Breast epithelium (tissue), 4 donors: Measurements from ENCODE around the gene CARHSP1. TPM values are rescaled to one million over a fixed set of nuclear protein-coding genes. Genes with fewer than 3 reads are reported as not detected.
"Not testable (repeated sequence)": the region's sequence is repeated elsewhere in the genome, so short reads cannot be mapped to it uniquely, and the experiment has no call there.

ENCODE experiments used
- DNase-seq, 2 donors: peaks; one replicate each; pipeline ENCODE4 v3.0.0-alpha.2; 2019; ENCODE audit warnings: low spot score in 2 of 2
- H3K27ac ChIP-seq, 2 donors: fragments of 200-600 bp; sonication (generic) in 1 of 2; one replicate each; pipeline ENCODE4 v1.5.1; 2016 to 2019; ENCODE audit warnings: mild to moderate bottlenecking in 1 of 2
- H3K27me3 ChIP-seq, 2 donors: fragments of 200-600 bp; sonication (generic) in 1 of 2; one replicate each; pipeline versions ENCODE4 v1.5.1 to v1.6.0; 2017 to 2019; ENCODE audit warnings: control low read depth in 1 of 2, mild to moderate bottlenecking in 1 of 2
- H3K36me3 ChIP-seq: fragments of 200-600 bp; one replicate; pipeline ENCODE4 v1.5.1; 2019
- H3K4me1 ChIP-seq, 2 donors: fragments of 200-600 bp; sonication (generic); one replicate each; pipeline ENCODE4 v1.5.1; 2016 to 2019; ENCODE audit warnings: control low read depth in 1 of 2
- H3K4me3 ChIP-seq, 3 donors: fragments of 200-600 bp; sonication (generic); 1 replicate in 2 of 3; 2 replicates in 1 of 3; pipeline ENCODE4 v1.5.1; 2016 to 2019; ENCODE audit warnings: mild to moderate bottlenecking in 3 of 3, moderate library complexity in 2 of 3
- H3K9me3 ChIP-seq, 2 donors: fragments of 200-600 bp; sonication (generic) in 1 of 2; one replicate each; pipeline ENCODE4 v1.5.1; 2016 to 2019; ENCODE audit warnings: control low read depth in 1 of 2
- CTCF ChIP-seq, 3 donors: fragments of 450-650 bp; IDR thresholded peaks; one replicate each; pipeline ENCODE4 v1.5.1; 2016 to 2017; ENCODE audit warnings: antibody characterized with exemption in 3 of 3, mild to moderate bottlenecking in 3 of 3, moderate library complexity in 3 of 3
- POLR2A ChIP-seq: fragments of 450-650 bp; IDR thresholded peaks from one replicate; pipeline ENCODE4 v1.6.1; 2016; ENCODE audit warnings: antibody characterized with exemption, mild to moderate bottlenecking, moderate library complexity
- POLR2AphosphoS5 ChIP-seq, 3 donors: sonication (generic); formaldehyde crosslinking; IDR thresholded peaks; one replicate each; pipeline ENCODE4 v1.6.1; 2017; ENCODE audit warnings: antibody characterized with exemption in 3 of 3
- intact Hi-C: fragments of 100-400 bp; cut with DNase I; formaldehyde crosslinking; loops from one replicate; pipeline ENCODE4 v1.15.1; 2023; ENCODE audit warnings: low total_unique reads
- total RNA-seq, 3 donors: library from RNA; depleted of rRNA; stranded (reverse); fragments of >200 nt; gene quantifications; one replicate each; pipeline ENCODE4 v1.1.0, GENCODE V29; 2016

CARHSP1 gene
- total RNA-seq, 3 donors from 2014 or later, result 58.6 to 126 (median 83.9) TPM

GRCh38 chr16:8804313-8804712 is 64.5 kb downstream of the CARHSP1 start:
- Histone ChIP-seq H3K4me1 (no peaks in the 10 kb centered on the region), H3K4me3 (no peak overlapping the region), H3K27ac (no peak overlapping the region), H3K27me3 (no peaks in the 10 kb centered on the region), H3K36me3 (no peaks in the 10 kb centered on the region), H3K9me3 (no peaks in the 10 kb centered on the region)
- intact Hi-C loops, result no loop called here
- TF ChIP-seq CTCF (IDR thresholded peaks at IDR 0.05) (no peak), POLR2AphosphoS5 (IDR thresholded peaks at IDR 0.05) (no peak), POLR2A (no peak)
- no peak for DNase-seq

- intact Hi-C loops, H3K4me3 ChIP-seq: not testable (repeated sequence)
Observed at GRCh38 chr16:8803733-8804132, 65.1 kb downstream of the CARHSP1 start.

More at GRCh38 chr16:8803733-8804132, 65.1 kb downstream of the CARHSP1 start:
- H3K27ac ChIP-seq, DNase-seq, H3K36me3 ChIP-seq, H3K27me3 ChIP-seq, H3K4me1 ChIP-seq, H3K9me3 ChIP-seq: not testable (repeated sequence)

Other genes with a start within 250 kb of the CARHSP1 start
- 10 to 100 TPM; 26.9 to 36.1 (median 27.4) TPM for gene METTL22, start 247.3 kb downstream of the CARHSP1 start, total RNA-seq
- 10 to 100 TPM in 1 of 3 donors, 1 to 10 TPM in 2; 7.5 to 12.6 (median 9.8) TPM for gene ABAT, start 194.4 kb downstream of the CARHSP1 start, total RNA-seq
- gene TMEM186, start 71.4 kb downstream of the CARHSP1 start, total RNA-seq, result 1 to 10 TPM; 7.2 to 9.4 (median 7.5) TPM
- gene PMM2, start 71.2 kb downstream of the CARHSP1 start, total RNA-seq, result 10 to 100 TPM; 21.4 to 36.4 (median 33.8) TPM
- gene LITAFD, start 13.3 kb upstream of the CARHSP1 start, total RNA-seq, result not detected
- 100 to 1,000 TPM in 2 of 3 donors, 10 to 100 TPM in 1; 87.9 to 156 (median 118) TPM for gene USP7, start 94.9 kb upstream of the CARHSP1 start, total RNA-seq
- gene HAPSTR1, start 222.6 kb upstream of the CARHSP1 start, total RNA-seq, result 10 to 100 TPM; 39.0 to 63.5 (median 50.1) TPM